ENCODE results near the gene CNOT10.
A peak's percentile ranks its signal among the peaks of the same experiment; 100 is the strongest.
"Not testable (repeated sequence)": the region's sequence is repeated elsewhere in the genome, so short reads cannot be mapped to it uniquely, and the experiment has no call there.

CNOT10 gene, protein sequence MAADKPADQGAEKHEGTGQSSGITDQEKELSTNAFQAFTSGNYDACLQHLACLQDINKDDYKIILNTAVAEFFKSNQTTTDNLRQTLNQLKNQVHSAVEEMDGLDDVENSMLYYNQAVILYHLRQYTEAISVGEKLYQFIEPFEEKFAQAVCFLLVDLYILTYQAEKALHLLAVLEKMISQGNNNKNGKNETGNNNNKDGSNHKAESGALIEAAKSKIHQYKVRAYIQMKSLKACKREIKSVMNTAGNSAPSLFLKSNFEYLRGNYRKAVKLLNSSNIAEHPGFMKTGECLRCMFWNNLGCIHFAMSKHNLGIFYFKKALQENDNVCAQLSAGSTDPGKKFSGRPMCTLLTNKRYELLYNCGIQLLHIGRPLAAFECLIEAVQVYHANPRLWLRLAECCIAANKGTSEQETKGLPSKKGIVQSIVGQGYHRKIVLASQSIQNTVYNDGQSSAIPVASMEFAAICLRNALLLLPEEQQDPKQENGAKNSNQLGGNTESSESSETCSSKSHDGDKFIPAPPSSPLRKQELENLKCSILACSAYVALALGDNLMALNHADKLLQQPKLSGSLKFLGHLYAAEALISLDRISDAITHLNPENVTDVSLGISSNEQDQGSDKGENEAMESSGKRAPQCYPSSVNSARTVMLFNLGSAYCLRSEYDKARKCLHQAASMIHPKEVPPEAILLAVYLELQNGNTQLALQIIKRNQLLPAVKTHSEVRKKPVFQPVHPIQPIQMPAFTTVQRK

DNA sequence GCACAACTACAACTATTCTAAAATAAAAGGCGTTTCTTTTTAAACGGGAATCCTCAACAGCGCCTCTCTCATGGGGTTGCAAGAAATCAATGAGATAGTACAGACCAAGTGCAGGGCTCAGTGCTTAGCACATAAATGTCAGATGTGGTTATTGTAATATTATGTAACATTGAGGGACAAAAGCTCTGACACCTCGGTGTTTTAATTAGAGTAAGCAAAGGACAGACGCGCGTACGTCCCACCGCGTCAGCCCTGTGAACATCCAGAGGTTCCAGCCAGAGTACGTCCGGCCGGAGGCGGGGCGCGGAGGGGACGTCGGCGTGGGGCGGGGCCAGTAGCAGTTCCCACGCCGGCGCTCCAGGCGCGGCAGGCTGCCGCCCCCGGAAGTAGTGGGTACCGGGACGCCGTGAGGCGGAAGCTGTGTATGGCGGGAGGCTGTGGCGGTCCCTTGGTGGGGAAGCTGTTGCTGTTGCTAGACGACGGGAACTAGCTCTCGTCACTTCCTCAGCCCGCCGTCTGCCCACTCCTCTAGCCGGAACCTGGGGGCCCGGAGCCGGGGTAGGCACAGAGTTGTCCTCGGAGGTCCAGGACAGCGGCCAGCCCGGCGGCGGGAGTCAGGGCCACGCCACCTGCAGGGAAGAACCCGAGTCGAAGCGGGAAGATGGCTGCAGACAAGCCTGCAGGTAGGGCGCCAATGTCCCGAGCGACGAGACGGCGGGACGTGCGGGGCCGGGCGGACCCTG lies at the start of gene CNOT10:
Gene CNOT10, plus strand, starts transcription at position 389 of the 743 bp plus-strand sequence. Its CDS starts 273 bp downstream, at position 662.
- H3K4me3 Mint-ChIP-seq, result peak within 1 kb of the TSS; percentile 93
- DNase-seq, result peak; percentile 96
- no peaks in the 10 kb centered on the region for H3K9me3 Mint-ChIP-seq
- peaks cover 30% of the 10 kb centered on the region for H3K4me1 Mint-ChIP-seq
- H3K27ac Mint-ChIP-seq, result peak within 1 kb of the TSS; percentile 90
- H3K36me3 Mint-ChIP-seq (ENCODE audit: low read depth), result peaks cover 14% of the 10 kb centered on the region
- peak; percentile 99 for ATAC-seq
- no peaks in the 10 kb centered on the region for H3K27me3 Mint-ChIP-seq

DNA sequence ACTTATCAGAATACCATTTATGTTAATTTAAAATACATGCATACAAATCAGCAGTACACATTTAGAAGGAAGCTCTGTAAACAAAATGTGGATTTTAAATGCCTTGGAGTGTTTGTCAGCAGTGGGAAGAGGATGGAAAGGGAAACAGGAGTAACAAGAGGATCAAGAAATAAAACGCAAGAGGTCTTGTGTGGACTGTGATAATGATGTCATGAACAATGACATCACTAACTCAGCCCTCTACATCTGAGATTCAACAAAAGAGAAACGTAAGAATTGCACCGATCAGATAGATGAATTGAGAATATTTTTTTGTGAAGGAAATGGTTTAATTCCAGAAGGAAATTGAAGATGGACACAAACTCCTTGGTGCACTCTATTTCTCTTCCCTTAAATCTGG lies 44.0 kb upstream of the CNOT10 start:
- Mint-ChIP-seq H3K27me3 (peaks cover 5% of the 10 kb centered on the region), H3K36me3 (ENCODE audit: low read depth) (no peaks in the 10 kb centered on the region), H3K9me3 (no peaks in the 10 kb centered on the region), H3K4me1 (no peaks in the 10 kb centered on the region), H3K27ac (no peak overlapping the region), H3K4me3 (no peak overlapping the region)
- no peak for DNase-seq
- no peak for ATAC-seq

- Mint-ChIP-seq H3K36me3 (ENCODE audit: low read depth) (no peaks in the 10 kb centered on the region), H3K4me1 (no peaks in the 10 kb centered on the region), H3K4me3 (no peak overlapping the region), H3K27me3 (peaks cover 5% of the 10 kb centered on the region), H3K27ac (no peak overlapping the region), H3K9me3 (no peaks in the 10 kb centered on the region)
- DNase-seq, result no peak
- ATAC-seq, result no peak
These were observed 43.6 kb upstream of the CNOT10 start for GRCh38 chr3:32641356-32641755.

DNA sequence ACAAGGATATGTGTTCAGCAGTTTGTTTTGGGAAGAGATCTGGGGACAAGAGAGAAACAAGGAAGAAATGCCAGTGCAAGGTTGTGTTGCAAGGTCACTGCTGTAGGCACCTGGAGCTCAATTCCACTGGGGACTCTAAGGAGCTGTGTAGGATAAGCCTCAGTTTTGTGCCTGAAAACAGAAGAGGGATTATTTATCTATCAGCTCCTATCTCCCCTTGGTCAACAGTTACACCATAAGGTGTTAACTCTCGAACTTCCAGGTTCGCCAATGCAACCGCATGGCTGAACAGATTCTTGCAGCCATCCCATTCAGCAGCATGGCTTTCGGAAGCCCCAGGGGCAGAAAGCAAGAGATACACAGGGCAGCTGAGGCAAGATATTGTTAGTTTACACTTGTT lies 41.6 kb upstream of the CNOT10 start:
- no peak overlapping the region for H3K27ac Mint-ChIP-seq
- DNase-seq (no peak), ATAC-seq (no peak)
- H3K27me3 Mint-ChIP-seq, result peaks cover 5% of the 10 kb centered on the region
- no peaks in the 10 kb centered on the region for H3K9me3 Mint-ChIP-seq
- H3K4me3 Mint-ChIP-seq, result no peak overlapping the region
- H3K4me1 Mint-ChIP-seq, result no peaks in the 10 kb centered on the region
- H3K36me3 Mint-ChIP-seq (ENCODE audit: low read depth), result no peaks in the 10 kb centered on the region

GRCh38 chr3:32643816-32644215 lies 41.2 kb upstream of the CNOT10 start:
- H3K4me1 Mint-ChIP-seq, result no peaks in the 10 kb centered on the region
- H3K9me3 Mint-ChIP-seq, result no peaks in the 10 kb centered on the region
- H3K4me3 Mint-ChIP-seq, result no peak overlapping the region
- DNase-seq, result no peak
- no peak for ATAC-seq
- H3K36me3 Mint-ChIP-seq (ENCODE audit: low read depth), result no peaks in the 10 kb centered on the region
- H3K27ac Mint-ChIP-seq, result no peak overlapping the region
- H3K27me3 Mint-ChIP-seq, result peaks cover 5% of the 10 kb centered on the region

DNA sequence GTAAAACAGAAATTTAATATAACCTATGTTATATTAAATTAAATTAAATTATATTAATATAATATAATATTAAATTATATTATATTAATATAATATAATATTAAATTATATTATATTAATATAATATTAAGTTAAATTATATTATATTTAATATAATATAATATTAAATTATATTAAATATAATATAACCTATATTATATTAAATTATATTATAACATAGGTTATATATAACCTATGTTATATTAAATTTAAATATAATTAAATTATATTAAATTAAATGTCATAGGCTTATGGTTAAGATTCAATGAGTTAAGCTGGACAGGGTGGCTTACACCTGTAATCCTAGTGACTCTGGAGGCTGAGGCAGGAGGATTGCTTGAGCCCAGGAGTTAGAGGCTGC lies 40.6 kb upstream of the CNOT10 start:
- no peak overlapping the region for H3K27ac Mint-ChIP-seq
- ATAC-seq, result no peak
- no peaks in the 10 kb centered on the region for H3K9me3 Mint-ChIP-seq
- no peaks in the 10 kb centered on the region for H3K4me1 Mint-ChIP-seq
- H3K27me3 Mint-ChIP-seq, result peaks cover 5% of the 10 kb centered on the region
- H3K4me3 Mint-ChIP-seq, result no peak overlapping the region
- DNase-seq, result no peak
- H3K36me3 Mint-ChIP-seq (ENCODE audit: low read depth), result no peaks in the 10 kb centered on the region

GRCh38 chr3:32646761-32647160 lies 38.2 kb upstream of the CNOT10 start:
- no peaks in the 10 kb centered on the region for H3K9me3 Mint-ChIP-seq
- H3K4me1 Mint-ChIP-seq, result no peaks in the 10 kb centered on the region
- DNase-seq (no peak), ATAC-seq (no peak)
- H3K4me3 Mint-ChIP-seq, result no peak overlapping the region
- H3K27ac Mint-ChIP-seq, result no peak overlapping the region
- peaks cover 3% of the 10 kb centered on the region for H3K27me3 Mint-ChIP-seq
- no peaks in the 10 kb centered on the region for H3K36me3 Mint-ChIP-seq (ENCODE audit: low read depth)

DNA sequence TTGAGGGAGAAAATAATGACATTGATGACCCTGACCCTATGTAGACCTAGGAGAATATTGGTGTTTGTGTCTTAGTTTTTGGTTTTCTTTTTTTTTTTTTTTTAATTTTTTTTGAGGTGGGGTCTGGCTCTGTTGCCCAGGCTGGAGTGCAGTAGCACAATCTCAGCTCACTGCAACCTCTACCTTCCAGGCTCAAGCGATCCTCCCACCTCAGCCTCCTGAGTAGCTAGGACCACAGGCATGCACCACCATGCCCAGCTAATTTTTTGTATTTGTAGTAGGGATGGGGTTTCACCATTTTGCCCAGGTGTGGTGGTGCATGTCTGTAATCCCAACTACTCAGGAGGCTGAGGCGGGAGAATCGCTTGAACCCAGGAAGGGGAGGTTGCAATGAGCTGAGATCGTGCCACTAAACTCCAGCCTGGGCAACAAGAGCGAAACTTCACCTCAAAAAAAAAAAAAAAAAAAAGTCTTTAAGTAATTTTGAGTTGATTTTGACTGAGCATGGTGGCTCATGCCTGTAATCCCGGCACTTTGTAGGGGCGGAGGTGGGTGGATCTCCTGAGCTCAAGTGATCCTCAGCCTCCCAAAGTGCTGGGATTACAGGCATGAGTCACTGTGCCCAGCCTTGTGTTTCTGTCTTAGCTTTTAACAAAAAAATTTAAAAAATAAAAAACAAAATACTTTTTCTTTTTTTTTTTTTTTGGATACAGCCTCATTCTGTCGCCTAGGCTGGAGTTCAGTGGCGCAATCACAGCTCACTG lies 32.5 kb upstream of the CNOT10 start:
- not testable (repeated sequence) for H3K9me3 Mint-ChIP-seq; H3K4me1 Mint-ChIP-seq; H3K27me3 Mint-ChIP-seq; H3K27ac Mint-ChIP-seq; DNase-seq; H3K36me3 Mint-ChIP-seq (ENCODE audit: low read depth); ATAC-seq; H3K4me3 Mint-ChIP-seq

- H3K36me3 Mint-ChIP-seq (ENCODE audit: low read depth), result no peaks in the 10 kb centered on the region
- H3K4me1 Mint-ChIP-seq, result no peaks in the 10 kb centered on the region
- H3K27me3 Mint-ChIP-seq, result peaks cover 6% of the 10 kb centered on the region
- ATAC-seq (no peak), DNase-seq (no peak)
- H3K4me3 Mint-ChIP-seq, result no peak overlapping the region
- no peak overlapping the region for H3K27ac Mint-ChIP-seq
- no peaks in the 10 kb centered on the region for H3K9me3 Mint-ChIP-seq
These were observed 29.8 kb upstream of the CNOT10 start for GRCh38 chr3:32655167-32655566.

DNA sequence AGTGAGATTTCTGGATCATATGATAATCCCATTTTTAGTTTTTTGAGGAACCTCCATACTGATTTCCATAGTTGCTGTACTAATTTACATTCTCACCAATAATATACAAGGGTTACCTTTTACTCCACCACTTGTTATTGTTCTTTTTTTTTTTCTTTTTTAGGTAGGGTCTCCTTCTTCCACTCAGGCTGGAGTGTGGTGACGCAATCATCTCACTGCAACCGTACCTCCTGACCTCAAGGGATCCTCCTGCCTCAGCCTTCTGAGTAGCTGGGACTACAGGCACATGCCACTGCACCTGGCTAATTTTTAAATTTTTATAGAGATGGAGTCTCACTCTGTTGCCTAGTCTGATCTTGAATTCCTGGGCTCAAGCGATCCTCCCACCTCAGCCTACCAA lies 24.4 kb upstream of the CNOT10 start:
- no peak overlapping the region for H3K27ac Mint-ChIP-seq
- no peaks in the 10 kb centered on the region for H3K9me3 Mint-ChIP-seq
- H3K27me3 Mint-ChIP-seq, result peaks cover 6% of the 10 kb centered on the region
- DNase-seq, result no peak
- ATAC-seq, result no peak
- no peaks in the 10 kb centered on the region for H3K36me3 Mint-ChIP-seq (ENCODE audit: low read depth)
- no peak overlapping the region for H3K4me3 Mint-ChIP-seq
- no peaks in the 10 kb centered on the region for H3K4me1 Mint-ChIP-seq

DNA sequence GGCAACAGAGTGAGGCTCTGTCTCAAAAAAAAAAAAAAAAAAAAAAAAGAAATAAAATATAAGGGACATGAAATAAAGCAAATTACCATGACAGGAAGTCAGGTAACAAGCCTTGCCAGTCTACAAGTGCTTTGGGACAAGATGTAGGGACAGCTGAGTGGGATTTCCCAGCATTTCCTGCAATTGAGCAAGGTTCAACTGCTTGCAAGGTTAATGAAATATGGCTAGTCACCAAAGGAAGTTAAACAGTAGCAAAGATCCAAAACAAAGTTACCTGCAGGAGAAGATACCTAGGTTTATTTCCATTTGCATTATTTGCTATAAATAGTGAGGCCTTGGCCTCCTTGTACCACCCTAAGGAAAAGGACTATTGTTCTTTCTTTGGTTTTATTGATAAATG lies 22.3 kb upstream of the CNOT10 start:
- ATAC-seq, result no peak
- Mint-ChIP-seq H3K27me3 (peaks cover 5% of the 10 kb centered on the region), H3K36me3 (ENCODE audit: low read depth) (no peaks in the 10 kb centered on the region), H3K9me3 (no peaks in the 10 kb centered on the region), H3K27ac (no peak overlapping the region), H3K4me3 (no peak overlapping the region), H3K4me1 (no peaks in the 10 kb centered on the region)
- no peak for DNase-seq

DNA sequence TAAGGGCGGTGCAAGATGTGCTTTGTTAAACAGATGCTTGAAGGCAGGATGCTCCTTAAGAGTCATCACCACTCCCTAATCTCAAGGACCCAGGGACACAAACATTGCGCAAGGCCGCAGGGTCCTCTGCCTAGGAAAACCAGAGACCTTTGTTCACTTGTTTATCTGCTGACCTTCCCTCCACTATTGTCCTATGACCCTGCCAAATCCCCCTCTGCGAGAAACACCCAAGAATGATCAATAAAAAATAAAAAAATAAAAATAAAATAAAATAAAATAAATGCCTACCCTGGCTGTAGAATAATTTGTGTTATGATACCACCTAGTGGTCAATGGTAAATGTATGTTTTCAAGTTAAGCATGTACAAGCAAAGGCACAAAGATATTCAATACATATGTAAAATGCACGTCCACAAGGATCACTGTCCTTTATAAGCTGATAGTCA lies 20.3 kb upstream of the CNOT10 start:
- H3K4me1 Mint-ChIP-seq; H3K27ac Mint-ChIP-seq; H3K27me3 Mint-ChIP-seq; H3K9me3 Mint-ChIP-seq; H3K36me3 Mint-ChIP-seq (ENCODE audit: low read depth); DNase-seq; H3K4me3 Mint-ChIP-seq; ATAC-seq: not testable (repeated sequence)

- Mint-ChIP-seq H3K4me1 (no peaks in the 10 kb centered on the region), H3K27me3 (peaks cover 2% of the 10 kb centered on the region), H3K9me3 (no peaks in the 10 kb centered on the region), H3K36me3 (ENCODE audit: low read depth) (no peaks in the 10 kb centered on the region), H3K4me3 (no peak overlapping the region), H3K27ac (no peak overlapping the region)
- ATAC-seq, result no peak
- no peak for DNase-seq
These were observed 17.9 kb upstream of the CNOT10 start for GRCh38 chr3:32667072-32667582.

- not testable (repeated sequence) for H3K27ac Mint-ChIP-seq; ATAC-seq; DNase-seq; H3K4me3 Mint-ChIP-seq; H3K9me3 Mint-ChIP-seq; H3K36me3 Mint-ChIP-seq (ENCODE audit: low read depth); H3K27me3 Mint-ChIP-seq; H3K4me1 Mint-ChIP-seq
These were observed 15.8 kb upstream of the CNOT10 start for GRCh38 chr3:32669226-32669625.
